ENCODE data around the gene AGK. TPM values are rescaled to one million over a fixed set of nuclear protein-coding genes. Genes with fewer than 3 reads are reported as not detected.

AGK gene
- total and polyA plus RNA-seq, 2 experiments from 2014 or later = 21.9 to 37.9 TPM

- no peak for DNase-seq (ENCODE audit: low spot score)
- Histone ChIP-seq H3K36me3 (ENCODE audit: insufficient read depth) (no peaks in the 10 kb centered on the region), H3K27ac (ENCODE audit: low read depth) (no peak overlapping the region), H2AFZ (no peak overlapping the region), H3K4me2 (no peak overlapping the region), H3K4me3 (no peak overlapping the region), H3K9me2 (ENCODE audit: insufficient read depth) (no peaks in the 10 kb centered on the region), H3F3A (replicated peaks; ENCODE audit: low read depth) (peaks cover 2% of the 10 kb centered on the region; the same call in 1 of the 2 replicates), H3K27me3 (ENCODE audit: insufficient read depth) (no peaks in the 10 kb centered on the region), H4K20me1 (replicated peaks; ENCODE audit: insufficient read depth) (peaks cover 7% of the 10 kb centered on the region; the same call in 1 of the 2 replicates), H3K79me2 (replicated peaks; ENCODE audit: insufficient read depth) (peaks cover 87% of the 10 kb centered on the region), H3K4me1 (ENCODE audit: insufficient read depth) (peaks cover 48% of the 10 kb centered on the region)
- TF ChIP-seq CTCF (conservative IDR thresholded peaks at IDR 0.05; ENCODE audit: low read depth in 2 of 2) (no peak), STAT1 (IDR thresholded peaks at IDR 0.05; ENCODE audit: unreplicated experiment) (no peak), JUNB (IDR thresholded peaks at IDR 0.05; ENCODE audit: unreplicated experiment) (no peak), POLR2AphosphoS5 (IDR thresholded peaks at IDR 0.05; ENCODE audit: low read depth) (no peak), EZH2phosphoT487 (IDR thresholded peaks at IDR 0.05; ENCODE audit: unreplicated experiment) (no peak), ZNF462 (CRISPR knock-in tag; IDR thresholded peaks at IDR 0.05) (no peak), CREB1 (CRISPR knock-in tag; IDR thresholded peaks at IDR 0.05; ENCODE audit: low read depth) (no peak), EZH2 (IDR thresholded peaks at IDR 0.05; ENCODE audit: low read depth, unreplicated experiment) (no peak)
- no peaks in the 10 kb centered on the region for H3K9me3 Mint-ChIP-seq
- H3K36me3 Mint-ChIP-seq (ENCODE audit: low read depth) = no peaks in the 10 kb centered on the region
- no peak overlapping the region; the same call in 1 of the 2 replicates for H3K27ac Mint-ChIP-seq
- H3K4me1 Mint-ChIP-seq = peaks cover 71% of the 10 kb centered on the region
- no peak for ATAC-seq
- H3K4me3 Mint-ChIP-seq = no peak overlapping the region
- H3K27me3 Mint-ChIP-seq (ENCODE audit: insufficient read depth, low read depth, poor library complexity) = peaks cover 4% of the 10 kb centered on the region
Measured at GRCh38 chr7:141695803-141696289, 144.6 kb downstream of the AGK start.
